Kidney (tissue), 14 donors: Measurements from ENCODE around the gene NTNG1. TPM values are rescaled to one million over a fixed set of nuclear protein-coding genes. Genes with fewer than 3 reads are reported as not detected.

Source experiments
- DNase-seq, 5 donors: peaks; one replicate each; pipeline ENCODE4 v3.0.0-alpha.2; 2013 to 2020
- FAIRE-seq: peaks from 2 replicates; lab custom pipeline; 2012; peaks lifted over from hg19 to GRCh38; lab: Jason Lieb, UNC
- H3K27ac ChIP-seq, 2 donors: one replicate each; pipeline ENCODE4 v1.7.0; 2013; ENCODE audit warnings: low read depth in 2 of 2, low read length in 2 of 2, inconsistent platforms in 1 of 2
- H3K27me3 ChIP-seq: one replicate; pipeline ENCODE4 v1.7.1; 2013; ENCODE audit warnings: low read length, inconsistent platforms; ENCODE audit not compliant: control insufficient read depth, insufficient read depth
- H3K36me3 ChIP-seq, 3 donors: one replicate each; pipeline versions ENCODE4 v1.7.0 to v1.7.1; 2013; ENCODE audit warnings: low read length in 3 of 3, control low read depth in 1 of 3, inconsistent platforms in 1 of 3; ENCODE audit not compliant: insufficient read depth in 3 of 3, control insufficient read depth in 2 of 3
- H3K4me1 ChIP-seq, 3 donors: one replicate each; pipeline versions ENCODE4 v1.7.0 to v1.7.1; 2013; ENCODE audit warnings: low read length in 3 of 3, inconsistent platforms in 1 of 3, low read depth in 1 of 3; ENCODE audit not compliant: control insufficient read depth in 2 of 3, insufficient read depth in 2 of 3
- H3K4me3 ChIP-seq, 3 donors: one replicate each; pipeline versions ENCODE4 v1.7.0 to v1.8.1; 2013; ENCODE audit warnings: low read length in 3 of 3, control low read depth in 1 of 3, inconsistent platforms in 1 of 3
- H3K9ac ChIP-seq, 3 donors: one replicate each; pipeline versions ENCODE4 v1.7.0 to v1.7.1; 2013; ENCODE audit warnings: low read length in 3 of 3, control low read depth in 1 of 3, inconsistent platforms in 1 of 3
- H3K9me3 ChIP-seq, 3 donors: one replicate each; pipeline versions ENCODE4 v1.7.0 to v1.7.1; 2013; ENCODE audit warnings: low read length in 3 of 3, control low read depth in 1 of 3, inconsistent platforms in 1 of 3; ENCODE audit not compliant: control insufficient read depth in 2 of 3, insufficient read depth in 1 of 3
- CTCF ChIP-seq: IDR thresholded peaks from 3 replicates; pipeline ENCODE4 v1.5.1; 2012; ENCODE audit warnings: mild to moderate bottlenecking, moderate library complexity, borderline replicate concordance; ENCODE audit not compliant: insufficient read depth; ENCODE audit errors: extremely low read depth
- intact Hi-C: fragments of 100-400 bp; cut with DNase I; formaldehyde crosslinking; loops from one replicate; pipeline ENCODE4 v1.11.1; 2022
- polyA plus RNA-seq: library from polyadenylated mRNA; stranded (reverse); fragments of 350-450 nt; fragmentation: Illumina TruSeq; extraction: RNeasy Lipid Tissue Mini Kit (QIAGEN cat#74804); gene quantifications from one replicate; pipeline ENCODE4 v1.2.3, GENCODE V29; 2014; ENCODE audit warnings: low read depth, low replicate concordance; ENCODE audit not compliant: insufficient read depth
- total RNA-seq: library from RNA; stranded (reverse); fragmentation: NEBNext Ultra II Directional; extraction: Animal tissue kit (Norgen Biotek cat#: 25700); gene quantifications from one replicate; pipeline ENCODE4 v1.2.1, GENCODE V29; 2021
- donor health status: control.
- donor health status: control.
- donor health status: control.
- donor health status: control.
- donor health status: control.
- donor health status: DM: yes; HTN: yes; CAD: no.
- donor health status: Normal renal cell carcinoma (clear cell type).

The NTNG1 gene
- total and polyA plus RNA-seq, 2 donors from 2014 or later, result 2.8 to 7.7 TPM

GRCh38 chr1:107439567-107439966 is 298.7 kb downstream of the NTNG1 start:
- H3K27me3 ChIP-seq, result no peaks in the 10 kb centered on the region
- H3K27ac ChIP-seq, result no peak overlapping the region
- no peak for TF ChIP-seq CTCF
- FAIRE-seq, result no peak
- no peaks in the 10 kb centered on the region for H3K9me3 ChIP-seq
- intact Hi-C loops, result no loop called here
- H3K4me1 ChIP-seq, result no peaks in the 10 kb centered on the region
- H3K9ac ChIP-seq, result no peak overlapping the region
- no peak overlapping the region for H3K4me3 ChIP-seq
- H3K36me3 ChIP-seq, result no peaks in the 10 kb centered on the region
- DNase-seq, result no peak

GRCh38 chr1:107442551-107442950 is 301.7 kb downstream of the NTNG1 start:
- no peaks in the 10 kb centered on the region for H3K9me3 ChIP-seq
- H3K4me1 ChIP-seq, result no peaks in the 10 kb centered on the region
- no peak for TF ChIP-seq CTCF
- FAIRE-seq, result no peak
- H3K27ac ChIP-seq, result no peak overlapping the region
- no peaks in the 10 kb centered on the region for H3K36me3 ChIP-seq
- H3K9ac ChIP-seq, result no peak overlapping the region
- DNase-seq, result no peak
- intact Hi-C loops, result no loop called here
- H3K27me3 ChIP-seq, result no peaks in the 10 kb centered on the region
- no peak overlapping the region for H3K4me3 ChIP-seq

DNA sequence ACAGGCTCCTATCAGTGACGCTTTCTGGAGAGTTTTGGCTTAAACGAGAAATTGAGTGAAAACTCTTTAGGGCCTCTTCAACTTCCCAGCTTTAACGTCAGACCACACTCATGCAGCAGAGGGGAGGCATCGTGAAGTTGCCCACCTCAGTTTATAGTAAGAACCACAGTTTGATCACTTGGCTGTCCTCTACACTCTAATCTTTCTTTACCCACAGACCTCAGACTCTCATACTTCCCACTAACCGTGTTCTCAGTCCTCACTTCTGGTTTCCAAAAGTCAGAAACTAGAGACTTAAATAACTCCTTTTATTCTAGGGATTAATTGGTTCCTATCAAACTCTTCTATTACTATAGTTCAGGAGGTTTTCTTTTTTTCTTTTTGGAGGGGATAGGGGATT is 302.2 kb downstream of the NTNG1 start:
- Histone ChIP-seq H3K4me3 (no peak overlapping the region), H3K27ac (no peak overlapping the region), H3K4me1 (no peaks in the 10 kb centered on the region), H3K27me3 (no peaks in the 10 kb centered on the region), H3K9me3 (no peaks in the 10 kb centered on the region), H3K9ac (no peak overlapping the region), H3K36me3 (no peaks in the 10 kb centered on the region)
- intact Hi-C loops, result no loop called here
- no peak for FAIRE-seq
- TF ChIP-seq CTCF, result no peak
- DNase-seq, result no peak

- H3K9me3 ChIP-seq, result no peaks in the 10 kb centered on the region
- DNase-seq (no peak), FAIRE-seq (no peak)
- H3K4me1 ChIP-seq, result no peaks in the 10 kb centered on the region
- H3K27ac ChIP-seq, result no peak overlapping the region
- no peak overlapping the region for H3K9ac ChIP-seq
- intact Hi-C loops, result no loop called here
- no peaks in the 10 kb centered on the region for H3K27me3 ChIP-seq
- H3K4me3 ChIP-seq, result no peak overlapping the region
- no peaks in the 10 kb centered on the region for H3K36me3 ChIP-seq
- TF ChIP-seq CTCF, result no peak
These were observed 303.0 kb downstream of the NTNG1 start for GRCh38 chr1:107443860-107444259.
